ENCODE results near the gene KCNS1.

Gene KCNS1

GRCh38 chr20:45109634-45110033 lies 8.7 kb upstream of the KCNS1 start:
- no peak for DNase-seq

- DNase-seq: no peak
These were observed 4.4 kb upstream of the KCNS1 start for GRCh38 chr20:45105317-45105716.

- DNase-seq: peak in 4 of 56 donors; percentile 9 to 18 (median 16)
These were observed 3.9 kb upstream of the KCNS1 start for GRCh38 chr20:45104786-45105185.

- no peak for DNase-seq
These were observed 2.1 kb upstream of the KCNS1 start for GRCh38 chr20:45103072-45103471.

- no peak for DNase-seq
These were observed 465 bp upstream of the KCNS1 start for GRCh38 chr20:45101333-45101850.

GRCh38 chr20:45098103-45098773 lies 2.7 kb downstream of the KCNS1 start:
- DNase-seq: peak in 2 of 56 donors; percentile 8 to 15

- peak in 1 of 56 donors; percentile 21 for DNase-seq
These were observed 3.3 kb downstream of the KCNS1 start for GRCh38 chr20:45097485-45098102.

- DNase-seq: no peak
These were observed 4.1 kb downstream of the KCNS1 start for GRCh38 chr20:45096781-45097180.

- peak in 41 of 56 donors; percentile 6 to 77 (median 31) for DNase-seq
These were observed 5.1 kb downstream of the KCNS1 start for GRCh38 chr20:45095805-45096238.

- no peak for DNase-seq
These were observed 5.9 kb downstream of the KCNS1 start for GRCh38 chr20:45094864-45095574.

GRCh38 chr20:45094201-45094600 lies 6.7 kb downstream of the KCNS1 start:
- DNase-seq: no peak

- no peak for DNase-seq
These were observed 8.0 kb downstream of the KCNS1 start for GRCh38 chr20:45092898-45093297.

- no peak for DNase-seq
These were observed 9.6 kb downstream of the KCNS1 start for GRCh38 chr20:45091366-45091765.

- DNase-seq: no peak
These were observed 10.4 kb downstream of the KCNS1 start for GRCh38 chr20:45090481-45090880.

- no peak for DNase-seq
These were observed 12.7 kb downstream of the KCNS1 start for GRCh38 chr20:45088247-45088646.

GRCh38 chr20:45087814-45088213 lies 13.1 kb downstream of the KCNS1 start:
- no peak for DNase-seq

GRCh38 chr20:45087097-45087790 lies 13.7 kb downstream of the KCNS1 start:
- no peak for DNase-seq

GRCh38 chr20:45085867-45086266 lies 15.1 kb downstream of the KCNS1 start:
- no peak for DNase-seq

- no peak for DNase-seq
These were observed 15.6 kb downstream of the KCNS1 start for GRCh38 chr20:45085289-45085688.

- DNase-seq: no peak
These were observed 17.8 kb downstream of the KCNS1 start for GRCh38 chr20:45083127-45083526.

GRCh38 chr20:45082468-45082867 lies 18.5 kb downstream of the KCNS1 start:
- no peak for DNase-seq

Measured in amygdala (tissue), 56 donors.